ENCODE data around the gene MUC5AC.

MUC5AC gene

DNA sequence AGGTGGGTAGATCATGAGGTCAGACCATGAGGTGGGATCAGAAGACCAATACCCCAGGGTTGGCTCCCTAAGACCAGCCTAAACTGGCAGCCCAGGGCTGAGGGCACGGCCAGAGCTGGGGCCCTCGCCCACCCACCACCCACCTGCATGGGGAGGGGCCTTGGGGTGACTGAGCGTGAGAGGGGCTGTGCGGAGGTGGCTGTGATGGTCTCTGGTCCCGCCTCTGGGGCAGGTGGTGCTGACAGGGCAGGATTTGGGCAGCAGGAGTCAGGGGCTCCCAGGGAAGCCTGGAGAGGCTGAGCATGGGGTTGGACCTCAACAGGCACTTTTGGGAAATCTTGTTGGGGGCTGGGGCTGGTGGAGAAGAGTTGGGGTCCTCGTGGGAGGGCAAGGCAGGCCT is 39.8 kb upstream of the MUC5AC start:
- Mint-ChIP-seq H3K4me3 (no peak overlapping the region), H3K36me3 (ENCODE audit: low read depth) (no peaks in the 10 kb centered on the region), H3K9me3 (no peaks in the 10 kb centered on the region), H3K4me1 (ENCODE audit: low read depth) (no peaks in the 10 kb centered on the region), H3K27ac (no peak overlapping the region), H3K27me3 (ENCODE audit: low read depth) (no peaks in the 10 kb centered on the region)

DNA sequence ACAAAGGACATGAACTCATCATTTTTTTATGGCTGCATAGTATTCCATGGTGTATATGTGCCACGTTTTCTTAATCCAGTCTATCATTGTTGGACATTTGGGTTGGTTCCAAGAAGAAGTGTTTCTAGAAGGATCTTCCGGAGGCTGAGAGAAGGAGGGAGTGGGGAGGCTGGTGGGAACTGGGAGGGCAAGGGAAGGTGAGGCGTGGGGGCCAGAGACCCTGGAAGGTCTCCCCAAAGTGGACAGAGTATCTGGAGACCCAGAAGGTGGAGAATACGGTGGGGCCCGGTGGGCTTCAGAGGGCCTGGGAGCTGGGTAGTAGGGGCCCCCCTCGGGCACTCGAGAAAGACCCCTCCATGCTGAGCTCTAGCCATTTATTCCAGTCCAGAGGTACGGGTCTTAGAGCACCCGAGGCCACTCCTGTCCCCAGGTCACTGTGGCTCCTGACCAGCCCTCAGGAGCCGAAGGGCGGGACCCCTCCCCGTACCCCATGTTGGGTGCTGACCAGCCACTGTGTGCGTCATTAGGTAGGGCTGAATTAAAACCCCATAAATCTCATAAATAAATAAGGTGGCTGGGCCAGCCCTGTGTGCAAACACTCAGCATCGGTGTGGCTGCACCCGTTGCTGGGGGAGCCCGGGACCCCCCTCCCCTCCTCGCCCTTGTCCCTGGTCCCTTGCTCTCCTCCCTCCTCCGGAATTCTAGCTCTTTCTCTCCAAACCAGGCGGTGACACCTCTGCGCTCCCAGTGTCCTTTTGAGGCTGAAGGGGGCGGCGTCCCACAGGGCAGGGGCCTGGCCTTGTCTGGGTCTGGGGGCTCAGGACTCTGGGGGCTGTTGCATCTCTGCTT is 38.8 kb upstream of the MUC5AC start:
- H3K27ac Mint-ChIP-seq, result no peak overlapping the region
- H3K4me1 Mint-ChIP-seq (ENCODE audit: low read depth), result no peaks in the 10 kb centered on the region
- no peaks in the 10 kb centered on the region for H3K9me3 Mint-ChIP-seq
- H3K36me3 Mint-ChIP-seq (ENCODE audit: low read depth), result no peaks in the 10 kb centered on the region
- no peak overlapping the region for H3K4me3 Mint-ChIP-seq
- no peaks in the 10 kb centered on the region for H3K27me3 Mint-ChIP-seq (ENCODE audit: low read depth)

- no peaks in the 10 kb centered on the region for H3K27me3 Mint-ChIP-seq (ENCODE audit: low read depth)
- no peak overlapping the region for H3K27ac Mint-ChIP-seq
- H3K36me3 Mint-ChIP-seq (ENCODE audit: low read depth), result no peaks in the 10 kb centered on the region
- no peak overlapping the region for H3K4me3 Mint-ChIP-seq
- no peaks in the 10 kb centered on the region for H3K4me1 Mint-ChIP-seq (ENCODE audit: low read depth)
- H3K9me3 Mint-ChIP-seq, result peaks cover 7% of the 10 kb centered on the region
Observed at GRCh38 chr11:1119604-1120146, 38.1 kb upstream of the MUC5AC start.

DNA sequence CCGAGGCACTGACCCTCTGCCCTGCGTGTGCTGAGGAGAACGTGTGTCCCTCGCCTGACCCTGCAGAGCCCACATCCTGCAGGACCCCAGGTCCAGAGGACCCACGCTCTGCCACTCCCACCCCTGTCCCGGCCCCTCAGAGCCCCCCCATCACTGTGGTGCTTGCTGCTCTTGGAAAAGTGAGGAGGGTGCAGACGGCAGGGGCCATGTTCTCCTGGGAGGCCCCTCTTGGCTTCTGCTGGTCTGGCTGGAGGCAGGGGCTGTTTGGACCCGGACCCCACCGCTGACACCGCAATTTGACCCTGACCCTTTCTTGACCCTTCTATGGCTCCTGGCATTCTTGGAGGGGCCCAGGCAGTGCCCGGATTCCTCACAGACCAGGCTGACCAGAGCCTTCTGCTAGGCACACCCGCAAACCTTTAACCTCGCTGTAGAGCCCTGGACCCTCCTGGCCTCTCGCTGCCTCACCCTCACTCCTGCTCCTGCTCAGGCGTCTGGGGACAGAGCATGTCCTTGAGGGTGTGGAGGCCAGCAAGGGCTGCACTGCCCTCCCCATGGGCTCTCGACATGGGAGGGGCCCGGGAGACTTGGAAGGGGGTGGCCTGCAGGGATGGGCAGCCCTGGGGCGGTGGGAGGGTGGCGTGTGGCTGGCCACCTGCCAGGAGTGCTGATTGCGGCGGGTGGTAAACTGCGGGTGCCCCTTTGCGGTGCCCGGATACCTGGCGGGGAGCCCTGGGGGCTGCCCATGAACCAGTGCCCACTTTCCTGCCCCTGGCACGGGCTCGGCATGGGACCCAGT is 37.0 kb upstream of the MUC5AC start:
- peaks cover 13% of the 10 kb centered on the region for H3K9me3 Mint-ChIP-seq
- no peak overlapping the region for H3K4me3 Mint-ChIP-seq
- no peaks in the 10 kb centered on the region for H3K36me3 Mint-ChIP-seq (ENCODE audit: low read depth)
- no peak overlapping the region for H3K27ac Mint-ChIP-seq
- no peaks in the 10 kb centered on the region for H3K4me1 Mint-ChIP-seq (ENCODE audit: low read depth)
- H3K27me3 Mint-ChIP-seq (ENCODE audit: low read depth), result no peaks in the 10 kb centered on the region

GRCh38 chr11:1121331-1121812 is 36.4 kb upstream of the MUC5AC start:
- peaks cover 13% of the 10 kb centered on the region for H3K9me3 Mint-ChIP-seq
- H3K4me1 Mint-ChIP-seq (ENCODE audit: low read depth), result no peaks in the 10 kb centered on the region
- H3K4me3 Mint-ChIP-seq, result no peak overlapping the region
- H3K27ac Mint-ChIP-seq, result no peak overlapping the region
- H3K27me3 Mint-ChIP-seq (ENCODE audit: low read depth), result no peaks in the 10 kb centered on the region
- H3K36me3 Mint-ChIP-seq (ENCODE audit: low read depth), result no peaks in the 10 kb centered on the region

DNA sequence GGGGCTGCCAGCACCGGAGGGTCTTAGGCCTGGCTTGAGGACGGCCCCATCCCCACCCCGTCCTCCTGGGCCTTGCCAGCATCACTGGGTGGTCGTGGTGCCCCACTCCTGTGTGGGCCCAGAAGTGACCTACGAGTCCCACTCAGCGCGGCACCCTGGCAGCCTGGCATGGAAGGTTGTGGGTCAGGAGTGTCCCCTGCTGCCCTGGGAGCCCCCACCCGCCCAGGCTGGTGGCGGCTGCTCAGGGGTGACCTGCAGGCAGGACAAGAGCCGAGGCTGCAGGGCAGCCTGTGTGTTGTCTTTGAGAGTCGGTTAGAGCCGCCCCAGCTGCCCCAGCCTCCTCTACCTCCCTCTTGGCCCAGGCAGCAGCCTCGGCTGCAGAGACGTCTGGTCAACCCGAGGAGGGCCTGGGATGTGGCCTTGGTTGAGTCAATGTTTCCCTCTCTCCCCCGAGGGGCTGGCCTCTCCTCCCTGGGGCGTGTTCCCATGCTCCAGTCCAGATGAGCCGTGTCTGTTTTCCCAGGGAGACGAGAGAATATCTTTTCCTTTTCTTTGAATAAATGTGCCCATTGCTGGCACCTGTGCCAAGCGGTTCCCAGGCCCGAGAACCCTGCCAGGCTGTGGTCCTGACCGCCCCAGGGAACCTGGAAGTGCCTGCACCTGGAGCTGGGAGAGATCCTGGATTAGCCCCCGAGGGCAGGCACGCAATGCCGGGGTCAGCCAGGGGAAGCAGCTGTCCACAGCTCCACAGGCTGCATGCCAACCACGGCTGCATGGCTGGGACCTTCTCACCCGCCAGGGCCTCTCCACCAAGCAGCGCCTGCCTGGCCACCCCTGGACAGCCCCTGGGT is 35.7 kb upstream of the MUC5AC start:
- no peaks in the 10 kb centered on the region for H3K4me1 Mint-ChIP-seq (ENCODE audit: low read depth)
- H3K36me3 Mint-ChIP-seq (ENCODE audit: low read depth), result no peaks in the 10 kb centered on the region

DNA sequence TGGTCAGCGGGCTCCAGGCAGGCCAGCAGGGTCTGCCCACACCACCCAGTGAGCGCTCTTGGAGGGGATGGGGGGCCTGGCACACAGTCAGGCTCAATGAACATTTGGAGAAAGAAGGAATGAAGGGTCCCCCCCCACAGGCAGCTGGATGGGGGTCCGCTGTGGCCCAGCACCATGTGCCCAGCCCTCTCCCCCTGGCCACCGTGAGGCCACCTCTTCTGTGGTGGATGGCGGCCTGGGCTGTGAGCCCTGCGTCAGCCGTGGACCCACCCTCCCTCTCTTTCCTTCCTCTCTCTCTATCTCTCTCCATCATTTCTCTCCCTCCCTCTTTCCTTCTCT is 35.1 kb upstream of the MUC5AC start:
- peaks cover 13% of the 10 kb centered on the region for H3K9me3 Mint-ChIP-seq
- no peak overlapping the region for H3K27ac Mint-ChIP-seq
- no peaks in the 10 kb centered on the region for H3K27me3 Mint-ChIP-seq (ENCODE audit: low read depth)
- H3K36me3 Mint-ChIP-seq (ENCODE audit: low read depth), result no peaks in the 10 kb centered on the region
- no peaks in the 10 kb centered on the region for H3K4me1 Mint-ChIP-seq (ENCODE audit: low read depth)
- H3K4me3 Mint-ChIP-seq, result no peak overlapping the region

More for the DNA sequence above, 35.7 kb upstream of the MUC5AC start:
- Mint-ChIP-seq H3K27ac (no peak overlapping the region), H3K27me3 (ENCODE audit: low read depth) (no peaks in the 10 kb centered on the region), H3K9me3 (peaks cover 13% of the 10 kb centered on the region), H3K4me3 (no peak overlapping the region)

- Mint-ChIP-seq H3K27me3 (ENCODE audit: low read depth) (no peaks in the 10 kb centered on the region), H3K9me3 (peaks cover 13% of the 10 kb centered on the region), H3K4me1 (ENCODE audit: low read depth) (no peaks in the 10 kb centered on the region), H3K27ac (no peak overlapping the region), H3K36me3 (ENCODE audit: low read depth) (no peaks in the 10 kb centered on the region), H3K4me3 (no peak overlapping the region)
Observed at GRCh38 chr11:1123970-1124369, 33.8 kb upstream of the MUC5AC start.

- Mint-ChIP-seq H3K27ac (no peak overlapping the region), H3K4me3 (no peak overlapping the region), H3K36me3 (ENCODE audit: low read depth) (no peaks in the 10 kb centered on the region), H3K4me1 (ENCODE audit: low read depth) (no peaks in the 10 kb centered on the region), H3K9me3 (peaks cover 13% of the 10 kb centered on the region), H3K27me3 (ENCODE audit: low read depth) (no peaks in the 10 kb centered on the region)
Observed at GRCh38 chr11:1125803-1126202, 31.9 kb upstream of the MUC5AC start.

DNA sequence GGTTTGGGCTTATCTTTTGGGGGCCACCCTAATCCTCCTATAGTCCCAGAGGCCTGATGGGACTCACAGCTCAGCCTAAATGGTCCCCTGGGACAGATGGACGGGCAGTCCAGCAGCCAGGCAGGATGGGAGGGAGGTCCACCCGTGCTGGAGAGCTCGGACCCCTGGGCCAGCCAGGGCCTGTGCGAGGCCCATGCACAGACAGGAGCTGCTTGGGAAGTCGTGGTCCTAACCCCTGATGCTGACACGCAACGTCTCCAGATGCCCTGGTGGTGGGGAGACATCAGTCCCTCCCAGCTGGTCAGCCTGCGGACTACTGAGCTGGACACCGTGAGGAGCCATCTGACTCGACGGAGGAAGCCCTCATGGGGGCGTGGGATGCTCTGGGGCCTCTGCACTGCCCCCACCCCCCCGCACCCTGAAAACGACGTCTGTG is 31.2 kb upstream of the MUC5AC start:
- no peaks in the 10 kb centered on the region for H3K4me1 Mint-ChIP-seq (ENCODE audit: low read depth)
- H3K9me3 Mint-ChIP-seq, result peaks cover 13% of the 10 kb centered on the region
- H3K36me3 Mint-ChIP-seq (ENCODE audit: low read depth), result no peaks in the 10 kb centered on the region
- H3K27me3 Mint-ChIP-seq (ENCODE audit: low read depth), result no peaks in the 10 kb centered on the region
- H3K4me3 Mint-ChIP-seq, result no peak overlapping the region
- no peak overlapping the region for H3K27ac Mint-ChIP-seq

- no peak overlapping the region for H3K27ac Mint-ChIP-seq
- H3K27me3 Mint-ChIP-seq (ENCODE audit: low read depth), result no peaks in the 10 kb centered on the region
- H3K9me3 Mint-ChIP-seq, result peaks cover 13% of the 10 kb centered on the region
- no peaks in the 10 kb centered on the region for H3K36me3 Mint-ChIP-seq (ENCODE audit: low read depth)
- no peak overlapping the region for H3K4me3 Mint-ChIP-seq
- no peaks in the 10 kb centered on the region for H3K4me1 Mint-ChIP-seq (ENCODE audit: low read depth)
Observed at GRCh38 chr11:1126935-1127663, 30.7 kb upstream of the MUC5AC start.

DNA sequence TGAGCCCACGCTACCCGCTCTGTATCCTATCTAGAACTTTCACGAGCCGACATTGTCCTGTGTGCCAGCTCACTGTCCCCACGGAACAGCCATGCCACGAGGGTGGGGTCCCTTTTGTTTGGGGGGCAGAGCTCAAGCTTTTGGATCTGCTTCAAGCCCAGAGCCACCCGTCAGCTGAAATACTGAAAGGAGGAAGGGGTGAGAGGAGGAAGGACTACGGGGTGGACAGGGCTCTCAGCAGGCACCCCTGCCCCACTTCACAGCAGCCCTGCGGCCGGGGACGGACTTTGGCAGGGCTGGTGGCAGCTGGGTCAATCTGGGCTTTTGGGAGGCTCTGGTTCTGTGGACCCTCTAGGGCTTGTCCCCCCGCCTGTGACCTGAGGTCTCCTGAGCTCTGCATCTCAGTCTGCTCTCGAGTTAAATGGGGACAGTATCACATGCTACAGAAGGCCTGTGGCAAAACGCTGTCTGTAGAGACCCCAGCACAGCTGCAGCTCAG is 30.0 kb upstream of the MUC5AC start:
- Mint-ChIP-seq H3K4me1 (ENCODE audit: low read depth) (no peaks in the 10 kb centered on the region), H3K9me3 (peaks cover 13% of the 10 kb centered on the region), H3K27ac (no peak overlapping the region), H3K27me3 (ENCODE audit: low read depth) (no peaks in the 10 kb centered on the region), H3K4me3 (no peak overlapping the region), H3K36me3 (ENCODE audit: low read depth) (no peaks in the 10 kb centered on the region)

DNA sequence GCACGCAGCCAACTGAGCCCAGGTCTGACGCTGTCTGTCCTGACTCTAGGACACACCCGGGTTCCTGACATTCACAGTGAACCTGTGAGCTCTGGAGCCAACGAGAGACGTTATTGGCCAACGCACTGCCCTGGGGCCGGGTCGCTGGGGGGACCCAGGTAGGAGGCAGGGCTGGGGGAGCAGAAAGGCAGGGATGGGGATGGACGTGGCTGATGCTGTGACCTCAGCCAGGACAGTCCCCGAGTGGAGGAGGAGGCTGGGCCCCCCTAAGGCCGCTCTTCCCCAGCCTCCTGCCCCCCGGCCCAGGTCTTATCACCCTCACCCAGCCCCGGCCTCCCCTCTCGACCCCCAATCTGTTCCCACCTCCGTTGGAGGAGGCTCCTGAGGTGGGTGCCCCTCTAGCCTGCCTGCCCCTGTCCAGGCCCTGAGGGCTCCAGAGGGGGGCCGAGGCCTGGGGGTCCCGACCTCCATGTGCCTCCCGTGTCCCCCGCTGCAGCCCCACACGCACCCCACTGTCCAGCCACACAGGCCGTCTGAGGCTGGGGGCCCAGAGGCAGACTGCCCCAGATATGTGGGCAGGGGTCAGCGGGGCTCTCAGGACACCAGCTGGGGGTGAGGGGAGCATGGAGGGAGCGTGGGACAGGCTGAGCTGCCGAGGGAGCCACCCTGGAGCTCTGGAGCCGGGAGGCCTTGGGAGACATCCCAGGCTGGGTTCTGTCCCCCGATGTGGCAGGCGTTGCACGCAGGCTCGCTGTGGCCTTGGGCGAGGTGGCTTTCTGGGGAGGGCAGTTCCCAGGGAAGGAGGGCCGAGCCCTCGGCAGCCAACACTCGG is 29.2 kb upstream of the MUC5AC start:
- H3K27me3 Mint-ChIP-seq (ENCODE audit: low read depth), result no peaks in the 10 kb centered on the region
- no peaks in the 10 kb centered on the region for H3K4me1 Mint-ChIP-seq (ENCODE audit: low read depth)
- H3K9me3 Mint-ChIP-seq, result peaks cover 13% of the 10 kb centered on the region
- H3K4me3 Mint-ChIP-seq, result no peak overlapping the region
- H3K27ac Mint-ChIP-seq, result no peak overlapping the region
- H3K36me3 Mint-ChIP-seq (ENCODE audit: low read depth), result no peaks in the 10 kb centered on the region
